ENCODE measurements around the gene CABCOCO1.

CABCOCO1 gene

DNA sequence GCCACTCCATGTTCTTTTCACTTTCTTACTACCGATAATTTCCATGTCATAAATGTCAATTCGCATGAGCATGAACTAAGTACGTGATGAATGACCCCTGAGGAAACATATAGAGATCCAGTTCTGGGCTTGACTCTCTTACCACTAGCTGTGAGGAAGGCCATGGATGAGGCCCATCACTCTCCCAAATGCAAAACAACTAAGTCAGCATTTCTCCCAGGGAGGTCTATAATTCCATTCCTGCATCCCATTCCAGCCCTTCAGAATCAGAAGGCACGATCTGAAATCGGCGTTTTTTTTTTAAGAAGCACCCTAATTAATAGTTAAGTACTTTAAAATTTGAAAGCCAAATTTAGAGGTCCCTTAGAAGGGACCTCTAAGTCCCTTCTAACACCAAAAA, 116.5 kb downstream of the CABCOCO1 start:
- Histone ChIP-seq H3K9me3 (ENCODE audit: insufficient read depth, low read length) (no peaks in the 10 kb centered on the region), H3K9ac (ENCODE audit: low read length) (no peak overlapping the region), H3K27ac (ENCODE audit: low read length) (no peak overlapping the region), H4K20me1 (ENCODE audit: insufficient read depth, low read length) (no peaks in the 10 kb centered on the region), H3K79me2 (ENCODE audit: low read length) (no peaks in the 10 kb centered on the region), H3K36me3 (replicated peaks; ENCODE audit: low read depth, low read length) (no peaks in the 10 kb centered on the region), H3K4me3 (ENCODE audit: low read length) (no peak overlapping the region), H3K4me2 (ENCODE audit: low read length) (no peak overlapping the region), H3K4me1 (ENCODE audit: low read length) (no peaks in the 10 kb centered on the region), H2AFZ (ENCODE audit: low read depth, low read length) (no peak overlapping the region), H3K27me3 (ENCODE audit: low read depth, low read length) (no peaks in the 10 kb centered on the region)
- TF ChIP-seq, protein P1, sequence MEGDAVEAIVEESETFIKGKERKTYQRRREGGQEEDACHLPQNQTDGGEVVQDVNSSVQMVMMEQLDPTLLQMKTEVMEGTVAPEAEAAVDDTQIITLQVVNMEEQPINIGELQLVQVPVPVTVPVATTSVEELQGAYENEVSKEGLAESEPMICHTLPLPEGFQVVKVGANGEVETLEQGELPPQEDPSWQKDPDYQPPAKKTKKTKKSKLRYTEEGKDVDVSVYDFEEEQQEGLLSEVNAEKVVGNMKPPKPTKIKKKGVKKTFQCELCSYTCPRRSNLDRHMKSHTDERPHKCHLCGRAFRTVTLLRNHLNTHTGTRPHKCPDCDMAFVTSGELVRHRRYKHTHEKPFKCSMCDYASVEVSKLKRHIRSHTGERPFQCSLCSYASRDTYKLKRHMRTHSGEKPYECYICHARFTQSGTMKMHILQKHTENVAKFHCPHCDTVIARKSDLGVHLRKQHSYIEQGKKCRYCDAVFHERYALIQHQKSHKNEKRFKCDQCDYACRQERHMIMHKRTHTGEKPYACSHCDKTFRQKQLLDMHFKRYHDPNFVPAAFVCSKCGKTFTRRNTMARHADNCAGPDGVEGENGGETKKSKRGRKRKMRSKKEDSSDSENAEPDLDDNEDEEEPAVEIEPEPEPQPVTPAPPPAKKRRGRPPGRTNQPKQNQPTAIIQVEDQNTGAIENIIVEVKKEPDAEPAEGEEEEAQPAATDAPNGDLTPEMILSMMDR (IDR thresholded peaks at IDR 0.05; ENCODE audit: low read depth, low read length) = no peak
- no peak for TF ChIP-seq EZH2phosphoT487 (IDR thresholded peaks at IDR 0.05; ENCODE audit: low read depth)

DNA sequence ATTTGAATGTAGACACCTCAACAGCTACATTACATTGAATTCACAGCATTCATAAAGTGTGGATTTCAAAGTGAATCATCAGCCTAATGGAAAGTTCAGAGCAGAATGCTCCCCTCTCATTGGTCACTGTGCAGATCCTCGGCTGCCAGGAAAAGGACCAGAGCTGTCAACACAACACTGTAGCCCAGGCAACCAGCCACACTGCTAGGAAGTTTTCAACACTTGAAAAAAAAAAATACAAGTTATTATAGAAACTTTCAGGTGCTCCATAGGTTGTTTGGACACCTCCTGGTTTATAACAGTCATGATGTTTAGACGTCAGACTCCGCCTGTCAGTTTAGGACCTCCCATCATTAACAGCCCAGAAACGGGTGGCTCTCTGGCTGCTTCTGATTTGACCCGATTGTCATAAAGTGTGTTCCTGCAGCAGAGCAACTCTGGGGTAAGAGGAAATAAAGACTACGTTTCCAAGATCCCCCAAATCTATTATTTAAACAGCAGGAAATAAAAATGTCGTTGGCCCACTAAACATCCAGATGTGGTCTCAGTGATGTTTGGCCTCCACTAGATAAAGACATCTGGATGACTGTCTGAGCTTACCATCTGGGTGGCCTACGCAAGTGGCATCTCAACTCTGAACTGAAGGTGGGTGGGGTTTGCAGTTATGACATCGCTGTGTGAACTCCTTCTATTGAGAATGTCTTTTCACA, 117.4 kb downstream of the CABCOCO1 start:
- Histone ChIP-seq H3K4me1 (ENCODE audit: low read length) (no peaks in the 10 kb centered on the region), H2AFZ (ENCODE audit: low read depth, low read length) (no peak overlapping the region), H3K36me3 (replicated peaks; ENCODE audit: low read depth, low read length) (no peaks in the 10 kb centered on the region), H3K79me2 (ENCODE audit: low read length) (no peaks in the 10 kb centered on the region), H3K27me3 (ENCODE audit: low read depth, low read length) (no peaks in the 10 kb centered on the region), H3K9ac (ENCODE audit: low read length) (no peak overlapping the region), H3K27ac (ENCODE audit: low read length) (no peak overlapping the region), H3K9me3 (ENCODE audit: insufficient read depth, low read length) (no peaks in the 10 kb centered on the region), H3K4me3 (ENCODE audit: low read length) (no peak overlapping the region), H3K4me2 (ENCODE audit: low read length) (no peak overlapping the region), H4K20me1 (ENCODE audit: insufficient read depth, low read length) (no peaks in the 10 kb centered on the region)
- TF ChIP-seq, protein P1 (IDR thresholded peaks at IDR 0.05; ENCODE audit: low read depth, low read length) = no peak
- no peak for TF ChIP-seq EZH2phosphoT487 (IDR thresholded peaks at IDR 0.05; ENCODE audit: low read depth)

DNA sequence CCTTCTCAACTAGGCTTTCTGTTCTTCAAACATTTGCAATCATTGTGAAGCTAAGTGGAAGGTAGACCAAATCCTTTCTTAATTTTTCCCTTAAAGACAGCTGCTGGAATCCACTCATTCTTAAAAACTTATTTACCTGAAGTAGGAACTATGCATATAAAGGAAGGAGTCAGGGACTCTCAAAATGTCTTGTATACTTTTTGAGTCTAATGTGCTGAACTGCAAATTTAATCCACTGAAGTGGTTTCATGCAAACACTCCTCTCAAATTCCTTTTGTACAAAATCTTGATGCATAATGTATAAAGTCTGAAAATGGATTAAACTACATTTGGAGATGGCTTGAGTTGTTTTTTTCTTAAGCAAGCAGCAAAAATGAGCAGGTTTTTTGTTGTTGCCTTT, 118.0 kb downstream of the CABCOCO1 start:
- Histone ChIP-seq H3K9ac (ENCODE audit: low read length) (no peak overlapping the region), H4K20me1 (ENCODE audit: insufficient read depth, low read length) (no peaks in the 10 kb centered on the region), H3K4me1 (ENCODE audit: low read length) (no peaks in the 10 kb centered on the region), H3K27ac (ENCODE audit: low read length) (no peak overlapping the region), H3K79me2 (ENCODE audit: low read length) (no peaks in the 10 kb centered on the region), H2AFZ (ENCODE audit: low read depth, low read length) (no peak overlapping the region), H3K27me3 (ENCODE audit: low read depth, low read length) (no peaks in the 10 kb centered on the region), H3K36me3 (replicated peaks; ENCODE audit: low read depth, low read length) (no peaks in the 10 kb centered on the region), H3K9me3 (ENCODE audit: insufficient read depth, low read length) (no peaks in the 10 kb centered on the region), H3K4me2 (ENCODE audit: low read length) (no peak overlapping the region), H3K4me3 (ENCODE audit: low read length) (no peak overlapping the region)
- TF ChIP-seq, protein P1 (IDR thresholded peaks at IDR 0.05; ENCODE audit: low read depth, low read length) = no peak
- no peak for TF ChIP-seq EZH2phosphoT487 (IDR thresholded peaks at IDR 0.05; ENCODE audit: low read depth)

DNA sequence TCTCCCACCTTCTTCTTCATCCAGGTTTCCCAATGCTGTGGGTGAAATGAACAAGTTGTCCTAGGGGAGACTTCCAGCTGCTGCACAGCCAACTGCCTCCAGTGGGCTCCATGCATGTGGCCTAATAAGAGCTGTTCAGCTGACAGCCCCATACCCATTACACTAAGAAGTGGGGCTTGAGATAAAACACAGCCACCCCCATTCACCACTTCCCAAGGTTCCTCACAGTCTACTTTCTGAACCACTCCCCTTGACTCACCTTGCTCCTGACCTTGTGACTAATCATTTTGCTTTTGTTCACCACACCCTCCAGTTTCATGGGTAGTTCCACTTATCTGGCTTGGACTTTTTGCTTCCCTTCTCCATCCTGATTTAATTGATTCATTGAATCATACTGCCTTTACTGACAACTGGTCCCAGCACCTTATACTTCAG, 119.3 kb downstream of the CABCOCO1 start:
- no peak overlapping the region for H3K4me2 ChIP-seq (ENCODE audit: low read length)
- no peaks in the 10 kb centered on the region for H3K9me3 ChIP-seq (ENCODE audit: insufficient read depth, low read length)
- H3K79me2 ChIP-seq (ENCODE audit: low read length) = no peaks in the 10 kb centered on the region
- no peak overlapping the region for H2AFZ ChIP-seq (ENCODE audit: low read depth, low read length)
- no peaks in the 10 kb centered on the region for H3K4me1 ChIP-seq (ENCODE audit: low read length)
- no peak for TF ChIP-seq EZH2phosphoT487 (IDR thresholded peaks at IDR 0.05; ENCODE audit: low read depth)
- TF ChIP-seq, protein P1 (IDR thresholded peaks at IDR 0.05; ENCODE audit: low read depth, low read length) = no peak
- no peak overlapping the region for H3K4me3 ChIP-seq (ENCODE audit: low read length)
- no peaks in the 10 kb centered on the region for H3K36me3 ChIP-seq (replicated peaks; ENCODE audit: low read depth, low read length)
- no peaks in the 10 kb centered on the region for H4K20me1 ChIP-seq (ENCODE audit: insufficient read depth, low read length)
- H3K27ac ChIP-seq (ENCODE audit: low read length) = no peak overlapping the region
- H3K27me3 ChIP-seq (ENCODE audit: low read depth, low read length) = no peaks in the 10 kb centered on the region
- no peak overlapping the region for H3K9ac ChIP-seq (ENCODE audit: low read length)
